AML-193 (cell line): ENCODE data around the gene PDXDC1.
"Not testable (repeated sequence)": the region's sequence is repeated elsewhere in the genome, so short reads cannot be mapped to it uniquely, and the experiment has no call there.

Experiments used
- DNase-seq, 2 experiments: peaks; one replicate each; lab custom pipeline; 2025; lab: John Stamatoyannopoulos, UW

Gene PDXDC1

DNA sequence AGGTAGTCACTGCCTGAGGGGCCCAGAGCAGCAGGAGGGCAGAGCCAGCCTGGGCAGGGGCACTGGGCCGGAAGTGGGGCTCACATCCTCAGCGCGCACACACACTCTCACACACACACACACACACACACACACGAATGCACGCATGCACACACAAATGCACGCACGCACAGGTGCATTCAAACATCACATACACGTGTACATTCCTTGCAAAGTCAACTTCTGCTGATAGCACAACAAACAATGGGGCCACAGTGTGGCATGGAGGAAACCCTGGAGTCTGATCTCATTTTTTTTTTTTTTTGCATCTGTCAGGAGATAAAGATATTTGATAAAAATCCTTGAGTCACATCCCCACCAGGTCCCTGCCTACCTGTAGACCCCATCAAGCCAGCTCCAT lies 182.8 kb downstream of the PDXDC1 start:
- not testable (repeated sequence) for DNase-seq

DNA sequence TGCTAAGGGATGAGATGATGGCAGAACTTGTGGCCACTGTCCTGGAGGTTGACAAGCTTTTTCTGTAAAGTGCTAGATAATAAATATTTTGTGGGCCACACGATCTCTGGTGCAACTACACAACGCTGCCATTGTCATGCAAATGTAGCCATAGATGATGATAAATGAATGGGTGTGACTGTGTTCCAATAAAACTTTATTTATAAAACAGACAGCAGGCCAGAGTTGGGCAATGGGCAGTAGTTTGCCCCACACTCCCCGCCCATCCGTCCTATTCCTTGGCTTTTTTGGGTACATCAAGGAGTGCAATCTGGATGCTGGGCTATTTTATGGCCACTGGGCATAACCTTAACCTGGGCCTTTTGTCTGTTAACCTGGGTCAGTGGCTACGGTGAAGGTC lies 184.8 kb downstream of the PDXDC1 start:
- not testable (repeated sequence) for DNase-seq

DNA sequence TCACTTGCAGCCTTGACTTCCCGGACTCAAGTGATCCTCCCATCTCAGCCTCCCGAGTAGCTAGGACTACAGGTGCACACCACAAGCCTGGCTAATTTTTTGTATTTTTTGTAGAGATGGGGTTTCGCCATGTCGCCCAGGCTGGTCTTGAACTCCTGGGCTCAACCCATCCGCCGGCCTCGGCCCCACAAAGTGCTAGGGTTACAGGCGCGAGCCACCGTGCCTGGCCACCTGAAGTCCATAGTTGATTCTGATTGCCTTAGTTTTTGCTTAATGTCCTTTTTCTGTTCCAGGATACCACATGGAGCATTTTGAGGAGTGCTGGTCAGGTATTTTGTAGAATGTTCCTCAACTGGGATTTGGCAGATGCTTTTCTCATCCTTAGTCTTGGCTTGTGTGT lies 185.7 kb downstream of the PDXDC1 start:
- DNase-seq = not testable (repeated sequence)

DNA sequence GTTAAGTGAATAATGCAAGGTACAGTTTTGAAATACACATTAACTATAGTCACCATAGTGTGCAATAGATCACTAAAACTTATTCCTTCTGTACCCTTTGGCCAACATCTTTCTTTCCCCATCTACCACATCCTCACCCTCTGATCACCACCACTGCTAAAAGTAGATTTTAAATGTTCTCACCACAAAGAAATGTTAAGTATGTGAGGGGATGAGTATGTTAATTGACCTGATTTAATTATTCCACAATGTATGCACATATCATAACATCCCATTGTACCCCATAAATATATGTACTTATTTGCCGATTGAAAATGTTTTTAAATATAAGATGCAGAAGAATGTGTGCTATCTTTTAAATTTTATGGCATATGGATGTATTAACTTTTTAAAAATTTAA lies 188.2 kb downstream of the PDXDC1 start:
- DNase-seq = not testable (repeated sequence)

DNA sequence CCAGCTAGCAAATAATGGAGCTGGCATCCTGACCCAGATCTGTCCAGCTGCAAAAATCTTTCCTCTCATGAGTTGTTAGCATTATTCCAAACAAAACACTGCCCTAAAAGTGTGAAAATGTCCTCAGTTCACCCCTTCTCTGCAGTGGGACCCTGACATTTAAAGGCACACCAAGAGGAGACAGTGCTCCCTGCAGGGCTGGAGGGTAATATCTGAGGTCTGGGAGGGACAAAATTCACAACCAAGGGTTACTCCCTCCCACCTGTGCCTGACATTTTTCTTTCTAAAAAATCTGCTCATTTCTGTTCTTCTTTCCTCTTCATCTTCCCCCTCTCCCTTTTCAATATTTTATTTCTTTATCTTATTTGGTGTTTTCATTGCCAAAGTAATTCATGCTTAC lies 191.4 kb downstream of the PDXDC1 start:
- not testable (repeated sequence) for DNase-seq

DNA sequence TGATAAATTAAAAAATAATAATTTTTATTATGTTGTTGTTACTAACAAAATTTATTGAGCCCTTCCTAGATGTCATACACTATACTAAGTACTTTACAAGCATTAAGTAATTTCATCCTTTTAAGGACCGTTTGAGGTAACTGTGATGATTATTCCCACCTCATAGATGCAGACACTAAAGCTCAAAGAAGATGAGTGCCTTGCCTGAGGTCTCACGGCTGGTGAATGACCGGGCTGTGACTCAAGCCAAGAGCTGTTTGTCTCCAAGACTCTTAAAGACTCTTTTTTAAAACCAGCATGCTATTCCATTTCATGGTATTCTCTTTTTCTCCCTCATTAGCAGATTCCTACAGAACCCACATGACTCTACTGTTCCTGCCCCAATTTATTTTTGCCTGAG lies 193.5 kb downstream of the PDXDC1 start:
- DNase-seq = not testable (repeated sequence)

DNA sequence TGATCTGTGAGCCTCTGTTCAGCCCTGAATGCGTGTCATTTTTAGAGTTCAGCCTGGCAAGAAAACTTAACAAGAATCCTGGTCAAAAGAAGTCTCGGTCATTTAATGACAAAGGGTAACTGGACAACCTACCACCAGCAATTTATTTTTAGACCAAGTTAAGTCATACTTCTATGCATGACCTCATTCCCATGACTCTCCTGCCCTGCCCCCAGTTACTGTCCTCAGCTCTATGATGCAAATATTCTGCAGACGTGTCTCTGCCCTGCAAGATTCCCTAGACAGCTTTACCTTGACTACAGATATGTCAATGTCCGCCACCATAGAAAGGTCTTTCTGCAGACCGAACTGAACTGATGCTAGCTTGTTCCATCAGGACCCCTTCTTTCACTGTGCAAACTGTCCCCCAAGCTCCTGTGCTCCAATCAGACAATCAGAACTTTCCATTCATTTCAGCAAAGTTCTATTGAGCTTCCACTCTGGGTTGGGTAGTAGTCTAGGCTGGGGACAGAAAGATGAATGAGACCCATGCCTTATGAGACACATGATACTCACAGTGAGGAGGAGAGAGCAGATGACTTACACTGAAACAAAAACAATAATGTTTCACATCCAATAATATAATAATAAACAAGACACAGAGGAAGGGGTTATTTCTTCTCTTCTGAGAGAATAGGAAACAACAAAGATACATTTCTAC lies 194.3 kb downstream of the PDXDC1 start:
- DNase-seq = not testable (repeated sequence)

DNA sequence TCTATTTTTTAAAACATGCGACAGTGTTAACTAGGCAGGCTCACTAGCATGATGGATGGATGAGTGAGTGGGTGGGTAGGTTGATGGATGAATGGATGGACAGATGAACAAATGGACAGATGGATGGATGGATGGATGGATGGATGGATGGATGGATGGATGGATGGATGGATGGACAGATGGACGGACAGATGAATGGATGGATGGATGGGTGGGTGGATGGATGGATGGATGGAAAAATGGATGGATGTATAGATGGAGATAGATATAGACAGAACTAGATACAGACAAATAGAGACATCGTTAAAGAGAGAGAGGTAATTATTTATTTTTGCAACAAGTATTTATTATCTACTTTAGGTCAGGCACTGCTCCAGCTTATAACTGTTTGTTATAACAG lies 205.1 kb downstream of the PDXDC1 start:
- not testable (repeated sequence) for DNase-seq

DNA sequence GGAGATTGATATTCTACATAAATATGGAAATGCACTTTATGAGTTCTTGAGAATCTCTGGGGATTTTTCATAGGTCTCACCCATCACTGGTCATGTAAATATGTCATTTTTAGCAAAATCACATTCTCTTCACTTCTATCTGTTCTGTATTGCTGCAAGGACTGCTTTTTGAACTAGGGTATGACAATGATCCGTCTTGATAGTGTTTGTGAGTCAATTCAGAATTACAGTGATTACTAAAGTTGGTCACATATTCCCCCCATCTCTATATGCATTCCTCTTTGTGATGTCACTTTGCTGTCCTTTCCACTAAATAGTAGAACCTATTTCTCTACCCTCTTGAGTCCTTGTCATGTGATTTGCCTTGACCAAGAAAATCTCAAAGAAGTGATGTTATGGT lies 206.1 kb downstream of the PDXDC1 start:
- not testable (repeated sequence) for DNase-seq

DNA sequence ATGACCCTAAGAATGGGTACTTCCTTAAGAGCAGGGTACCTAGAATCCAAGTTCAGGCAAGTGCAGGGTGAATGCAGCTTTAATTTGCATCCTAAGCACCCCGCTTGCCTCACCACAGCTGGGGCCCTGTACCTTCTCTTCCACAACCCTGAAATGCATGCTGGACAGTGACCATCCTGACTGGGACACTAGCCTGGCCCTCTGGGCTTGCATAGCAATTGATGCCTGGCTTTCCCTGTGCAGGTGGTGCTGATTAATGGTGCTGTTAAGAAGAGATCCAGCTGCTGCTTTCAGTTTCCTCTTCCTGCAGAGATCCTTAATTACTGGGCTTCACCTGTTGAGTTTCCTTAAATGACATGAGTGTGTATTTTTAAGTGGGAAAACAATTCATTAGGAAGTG lies 209.2 kb downstream of the PDXDC1 start:
- not testable (repeated sequence) for DNase-seq
